Hepatocyte (in vitro differentiated cells): ENCODE data around the gene ZDHHC7. TPM values are rescaled to one million over a fixed set of nuclear protein-coding genes. Genes with fewer than 3 reads are reported as not detected.

ENCODE experiments used
- DNase-seq: peaks from one replicate; pipeline ENCODE4 v3.0.0-alpha.2; 2016; ENCODE audit warnings: low spot score
- H2AFZ ChIP-seq: fragments of 200-600 bp; sonication (generic); 2 replicates; pipeline ENCODE4 v1.6.0; 2016; ENCODE audit warnings: antibody characterized with exemption, mild to moderate bottlenecking
- H3K27ac ChIP-seq: fragments of 200-600 bp; sonication (generic); 2 replicates; pipeline ENCODE4 v1.5.1; 2016; ENCODE audit warnings: mild to moderate bottlenecking
- H3K27me3 ChIP-seq: fragments of 200-600 bp; sonication (generic); 2 replicates; pipeline ENCODE4 v1.6.1; 2016
- H3K36me3 ChIP-seq: fragments of 200-600 bp; sonication (generic); replicated peaks from 2 replicates; pipeline ENCODE4 v1.5.1; 2016; ENCODE audit warnings: low read depth; ENCODE audit not compliant: insufficient read depth
- H3K4me1 ChIP-seq: fragments of 200-600 bp; sonication (generic); 2 replicates; pipeline ENCODE4 v1.5.1; 2016; ENCODE audit warnings: mild to moderate bottlenecking, moderate library complexity; ENCODE audit not compliant: insufficient read depth
- H3K4me2 ChIP-seq: fragments of 200-600 bp; sonication (generic); 2 replicates; pipeline ENCODE4 v1.6.0; 2016
- H3K4me3 ChIP-seq: fragments of 200-600 bp; sonication (generic); 2 replicates; pipeline ENCODE4 v1.5.1; 2016; ENCODE audit warnings: mild to moderate bottlenecking
- H3K79me2 ChIP-seq: fragments of 200-600 bp; sonication (generic); 2 replicates; pipeline ENCODE4 v1.6.0; 2017; ENCODE audit warnings: mild to moderate bottlenecking
- H3K9me2 ChIP-seq: fragments of 200-600 bp; sonication (generic); replicated peaks from 2 replicates; pipeline ENCODE4 v1.6.0; 2017; ENCODE audit warnings: mild to moderate bottlenecking; ENCODE audit not compliant: insufficient read depth
- H3K9me3 ChIP-seq: fragments of 200-600 bp; sonication (generic); 2 replicates; pipeline ENCODE4 v1.5.1; 2016; ENCODE audit warnings: low read depth, mild to moderate bottlenecking
- H4K20me1 ChIP-seq: fragments of 200-600 bp; sonication (generic); 2 replicates; pipeline ENCODE4 v1.6.0; 2016; ENCODE audit warnings: mild to moderate bottlenecking; ENCODE audit not compliant: insufficient read depth, poor library complexity, severe bottlenecking
- EZH2 ChIP-seq: fragments of 200-600 bp; sonication (generic); IDR thresholded peaks from 2 replicates; pipeline ENCODE4 v1.6.1; 2016; ENCODE audit warnings: antibody characterized with exemption, mild to moderate bottlenecking, borderline replicate concordance
- EZH2phosphoT487 ChIP-seq: fragments of 200-600 bp; sonication (generic); IDR thresholded peaks from one replicate; pipeline ENCODE4 v1.6.1; 2018; ENCODE audit warnings: antibody characterized with exemption, mild to moderate bottlenecking, low read depth, moderate library complexity; ENCODE audit not compliant: unreplicated experiment, severe bottlenecking
- WGBS: methylation state at CpG from one replicate; pipeline ENCODE4 v1.1.6; 2016; ENCODE audit warnings: low lambda C conversion rate; ENCODE audit errors: missing lambda C conversion rate; 5-methylcytosine and 5-hydroxymethylcytosine counted together
- polyA plus RNA-seq: library from polyadenylated mRNA; unstranded; fragments of >200 nt; fragmentation: Nextera tagmentation; extraction: Ambion mirVana; gene quantifications from 2 replicates; pipeline ENCODE4 v1.2.1, GENCODE V29; 2016
- total RNA-seq: library from RNA; depleted of rRNA; stranded (reverse); fragments of >200 nt; gene quantifications from 2 replicates; pipeline ENCODE4 v1.2.3, GENCODE V29; 2014
- TF ChIP-seq, protein P1 (sequence below): fragments of 200-600 bp; sonication (generic); IDR thresholded peaks from 2 replicates; pipeline ENCODE4 v1.5.1; 2016; ENCODE audit warnings: antibody characterized with exemption, mild to moderate bottlenecking; ENCODE audit not compliant: poor library complexity

ZDHHC7 gene
- total and polyA plus RNA-seq, 2 experiments from 2014 or later: 51.4 to 65.2 TPM

DNA sequence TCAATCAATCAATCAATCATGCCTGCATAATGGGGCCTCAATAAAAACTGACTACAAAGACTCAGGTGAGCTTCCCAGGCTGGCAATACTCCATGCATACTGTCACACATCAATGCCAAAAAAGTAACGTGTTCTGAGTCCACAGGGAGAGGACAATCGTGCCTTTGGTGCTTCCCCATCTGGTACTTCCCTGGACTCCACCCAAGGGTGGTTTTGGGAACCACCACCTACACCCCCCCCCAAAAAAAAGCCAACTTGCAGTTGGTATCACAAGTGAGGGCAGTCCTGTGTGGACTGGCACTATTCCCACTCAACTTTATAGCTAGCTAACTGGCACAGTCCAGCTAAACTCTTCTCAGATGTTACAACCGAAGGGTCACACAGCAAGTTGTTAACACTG lies 3.1 kb downstream of the ZDHHC7 start:
- TF ChIP-seq EZH2phosphoT487: no peak
- TF ChIP-seq, protein P1, sequence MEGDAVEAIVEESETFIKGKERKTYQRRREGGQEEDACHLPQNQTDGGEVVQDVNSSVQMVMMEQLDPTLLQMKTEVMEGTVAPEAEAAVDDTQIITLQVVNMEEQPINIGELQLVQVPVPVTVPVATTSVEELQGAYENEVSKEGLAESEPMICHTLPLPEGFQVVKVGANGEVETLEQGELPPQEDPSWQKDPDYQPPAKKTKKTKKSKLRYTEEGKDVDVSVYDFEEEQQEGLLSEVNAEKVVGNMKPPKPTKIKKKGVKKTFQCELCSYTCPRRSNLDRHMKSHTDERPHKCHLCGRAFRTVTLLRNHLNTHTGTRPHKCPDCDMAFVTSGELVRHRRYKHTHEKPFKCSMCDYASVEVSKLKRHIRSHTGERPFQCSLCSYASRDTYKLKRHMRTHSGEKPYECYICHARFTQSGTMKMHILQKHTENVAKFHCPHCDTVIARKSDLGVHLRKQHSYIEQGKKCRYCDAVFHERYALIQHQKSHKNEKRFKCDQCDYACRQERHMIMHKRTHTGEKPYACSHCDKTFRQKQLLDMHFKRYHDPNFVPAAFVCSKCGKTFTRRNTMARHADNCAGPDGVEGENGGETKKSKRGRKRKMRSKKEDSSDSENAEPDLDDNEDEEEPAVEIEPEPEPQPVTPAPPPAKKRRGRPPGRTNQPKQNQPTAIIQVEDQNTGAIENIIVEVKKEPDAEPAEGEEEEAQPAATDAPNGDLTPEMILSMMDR: no peak
- TF ChIP-seq EZH2: no peak
- H3K4me2 ChIP-seq: no peak overlapping the region
- peaks cover 18% of the 10 kb centered on the region for H4K20me1 ChIP-seq
- peaks cover 52% of the 10 kb centered on the region for H3K4me1 ChIP-seq
- H3K36me3 ChIP-seq: no peaks in the 10 kb centered on the region
- H2AFZ ChIP-seq: no peak overlapping the region
- H3K9me3 ChIP-seq: no peaks in the 10 kb centered on the region
- 94% methylated on average over 3 of the region's 3 CpGs for WGBS
- H3K79me2 ChIP-seq: peaks cover 83% of the 10 kb centered on the region
- no peak for DNase-seq
- H3K9me2 ChIP-seq: no peaks in the 10 kb centered on the region
- no peaks in the 10 kb centered on the region for H3K27me3 ChIP-seq
- no peak overlapping the region for H3K4me3 ChIP-seq
- no peak overlapping the region for H3K27ac ChIP-seq

DNA sequence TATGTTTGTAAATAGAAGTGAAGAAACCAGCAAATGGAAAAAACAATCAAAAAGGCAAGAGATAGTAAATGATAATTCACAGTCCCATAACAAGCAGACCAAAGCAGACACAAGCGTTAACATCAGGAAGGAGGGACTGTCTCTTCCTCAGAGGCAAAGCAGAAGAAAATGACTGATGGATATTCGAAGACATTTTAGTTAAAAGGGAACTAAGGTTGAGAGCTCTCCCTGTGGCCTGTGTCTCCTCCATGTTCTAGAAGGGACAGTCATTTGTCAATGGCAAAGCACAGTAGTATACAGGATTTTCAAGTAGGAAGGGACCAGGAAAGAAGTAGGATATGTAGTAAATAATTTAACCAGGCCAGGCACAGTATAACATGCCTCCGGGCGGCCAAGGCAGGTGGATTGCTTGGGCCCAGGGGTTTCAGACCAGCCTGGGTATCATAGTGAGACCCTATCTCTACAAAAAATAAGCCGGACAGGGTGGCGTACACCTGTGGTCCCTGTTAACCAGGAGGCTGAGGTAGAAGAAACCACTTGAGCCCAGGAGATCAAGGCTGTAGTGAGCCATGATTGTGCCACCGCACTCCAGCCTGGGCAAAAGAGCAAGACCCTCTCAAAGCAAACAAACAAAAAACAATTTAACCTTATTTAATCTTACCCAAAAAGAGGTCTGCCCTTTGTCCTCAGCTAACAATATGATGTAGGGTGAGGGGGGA lies 3.7 kb downstream of the ZDHHC7 start:
- Histone ChIP-seq H3K79me2 (peaks cover 89% of the 10 kb centered on the region), H4K20me1 (peaks cover 18% of the 10 kb centered on the region), H3K27me3 (no peaks in the 10 kb centered on the region), H3K9me3 (no peaks in the 10 kb centered on the region), H3K27ac (no peak overlapping the region), H3K4me3 (no peak overlapping the region), H2AFZ (no peak overlapping the region), H3K4me2 (no peak overlapping the region), H3K36me3 (no peaks in the 10 kb centered on the region), H3K9me2 (no peaks in the 10 kb centered on the region), H3K4me1 (peaks cover 58% of the 10 kb centered on the region)
- no peak for DNase-seq
- TF ChIP-seq EZH2phosphoT487: no peak
- no peak for TF ChIP-seq EZH2
- TF ChIP-seq, protein P1: no peak
- 97% methylated on average over 7 of the region's 7 CpGs for WGBS

DNA sequence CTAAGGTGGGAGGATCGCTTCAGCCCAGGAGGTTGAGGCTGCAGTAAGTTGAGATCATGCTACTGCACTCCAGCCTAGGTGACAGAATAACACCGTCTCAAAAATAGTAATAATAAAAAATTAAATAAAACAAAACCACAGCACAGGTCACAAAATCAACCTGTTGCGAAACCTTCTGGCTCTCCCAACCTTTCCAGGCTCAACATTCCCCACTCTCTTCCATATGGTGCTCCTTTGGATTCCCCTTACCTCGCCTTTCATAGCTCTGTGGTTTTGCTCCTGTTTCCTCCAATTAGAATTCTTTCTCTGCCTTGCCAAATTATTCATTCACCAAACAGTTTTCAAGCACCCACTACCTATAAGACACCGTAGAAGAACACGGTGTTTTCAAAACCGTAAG lies 4.7 kb downstream of the ZDHHC7 start:
- Histone ChIP-seq H3K4me1 (peaks cover 62% of the 10 kb centered on the region), H3K36me3 (no peaks in the 10 kb centered on the region), H3K9me2 (no peaks in the 10 kb centered on the region), H3K79me2 (peaks cover 94% of the 10 kb centered on the region), H3K27me3 (no peaks in the 10 kb centered on the region), H2AFZ (no peak overlapping the region), H3K9me3 (no peaks in the 10 kb centered on the region), H3K27ac (no peak overlapping the region), H4K20me1 (peaks cover 18% of the 10 kb centered on the region), H3K4me2 (no peak overlapping the region), H3K4me3 (no peak overlapping the region)
- no peak for TF ChIP-seq EZH2
- TF ChIP-seq EZH2phosphoT487: no peak
- TF ChIP-seq, protein P1: no peak
- 94% methylated on average over 7 of the region's 7 CpGs for WGBS
- DNase-seq: no peak
